ENCODE results near the gene JAK1.
"Not testable (repeated sequence)": the region's sequence is repeated elsewhere in the genome, so short reads cannot be mapped to it uniquely, and the experiment has no call there.

Gene JAK1

GRCh38 chr1:64922336-64922735, 44.0 kb downstream of the JAK1 start:
- DNase-seq (ENCODE audit: low read depth), result no peak

GRCh38 chr1:64921771-64922170, 44.6 kb downstream of the JAK1 start:
- no peak for DNase-seq (ENCODE audit: low read depth)

DNA sequence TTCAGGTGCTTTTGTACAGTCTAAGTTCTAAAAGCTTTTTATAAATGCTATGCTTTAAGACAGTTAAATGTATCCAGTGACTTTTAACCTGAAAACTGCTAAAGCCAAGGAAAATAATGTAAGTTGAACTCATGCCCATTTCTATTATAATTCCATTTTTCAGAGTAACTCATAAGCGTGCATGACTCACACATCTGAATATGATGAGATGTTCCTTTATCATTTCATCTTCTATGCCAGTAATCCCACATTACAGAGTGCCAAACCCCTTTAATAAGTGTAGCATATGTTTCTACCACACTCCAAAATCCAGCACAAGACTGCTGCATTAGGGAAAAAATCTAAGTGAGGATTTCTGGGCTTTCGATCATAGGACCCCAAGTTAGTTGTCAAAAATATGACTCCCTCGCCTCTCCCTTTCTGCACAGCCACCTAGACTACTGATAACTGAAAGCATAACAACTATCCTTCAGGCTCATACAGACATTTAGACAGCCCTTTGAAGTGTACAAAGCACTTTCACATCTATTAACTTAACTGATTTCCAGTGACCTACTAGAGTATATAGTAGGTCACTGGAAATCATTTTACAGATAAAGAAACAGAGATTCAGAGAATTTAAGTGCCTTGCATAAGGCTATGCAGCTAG, 45.3 kb downstream of the JAK1 start:
- no peak for DNase-seq (ENCODE audit: low read depth)

GRCh38 chr1:64919120-64919519, 47.2 kb downstream of the JAK1 start:
- not testable (repeated sequence) for DNase-seq (ENCODE audit: low read depth)

GRCh38 chr1:64917907-64918306, 48.4 kb downstream of the JAK1 start:
- no peak for DNase-seq (ENCODE audit: low read depth)

DNA sequence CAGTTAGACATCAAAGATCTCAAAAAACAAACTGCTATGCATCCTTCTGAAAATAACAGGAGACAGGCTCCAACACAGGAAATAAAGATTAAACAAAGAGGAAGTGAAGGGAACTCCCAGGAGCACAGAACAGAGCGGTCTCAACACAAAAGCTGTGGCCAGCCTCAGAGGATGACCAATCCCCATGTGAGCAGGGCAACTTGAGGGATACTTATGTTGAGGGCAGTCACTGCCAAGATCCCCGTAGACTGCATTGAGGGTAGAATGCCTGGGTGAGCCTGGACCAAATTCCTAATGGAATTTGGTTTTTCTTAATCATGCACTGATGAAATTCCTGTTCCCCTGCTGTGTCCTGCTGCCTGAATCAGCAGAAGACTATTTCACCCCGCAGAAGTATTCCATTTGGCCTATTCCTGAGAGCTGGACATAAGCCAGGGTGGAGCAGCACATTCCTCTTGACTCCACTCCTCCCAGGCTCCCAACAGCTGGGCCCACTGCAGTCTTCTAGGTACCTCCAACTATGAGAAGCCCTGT, 49.0 kb downstream of the JAK1 start:
- DNase-seq (ENCODE audit: low read depth), result peak; percentile 97

GRCh38 chr1:64915381-64916274, 50.7 kb downstream of the JAK1 start:
- DNase-seq (ENCODE audit: low read depth), result peak; percentile 73

DNA sequence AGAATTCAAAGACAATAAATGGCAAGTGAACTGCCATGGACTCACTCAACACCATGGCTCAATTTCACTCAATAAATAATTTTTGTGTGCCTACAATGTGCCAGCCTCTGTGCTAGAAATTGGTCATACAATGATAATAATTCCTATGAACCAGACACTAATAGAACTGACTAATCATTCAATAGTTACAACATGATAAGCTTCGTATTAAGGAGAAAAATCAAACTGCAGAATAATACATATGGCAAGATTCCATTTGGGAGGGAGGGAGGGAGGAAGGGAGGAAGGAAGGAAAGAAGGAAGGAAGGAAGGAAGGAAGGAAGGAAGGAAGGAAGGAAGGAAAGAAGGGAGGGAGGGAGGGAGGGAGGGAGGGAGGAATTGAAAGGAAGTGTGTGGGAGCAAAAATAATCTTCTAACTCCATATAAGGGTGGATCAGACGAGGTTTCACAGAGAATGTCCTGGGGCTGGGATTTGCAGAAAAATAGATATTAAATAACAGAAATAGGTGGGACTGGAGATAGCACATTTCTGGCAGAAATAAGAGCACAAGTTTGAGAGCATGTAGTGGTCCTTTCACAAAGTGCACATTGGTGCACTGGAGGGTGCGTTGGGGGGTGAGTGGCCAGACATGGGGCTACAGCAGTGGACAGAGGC, 52.9 kb downstream of the JAK1 start:
- no peak for DNase-seq (ENCODE audit: low read depth)

DNA sequence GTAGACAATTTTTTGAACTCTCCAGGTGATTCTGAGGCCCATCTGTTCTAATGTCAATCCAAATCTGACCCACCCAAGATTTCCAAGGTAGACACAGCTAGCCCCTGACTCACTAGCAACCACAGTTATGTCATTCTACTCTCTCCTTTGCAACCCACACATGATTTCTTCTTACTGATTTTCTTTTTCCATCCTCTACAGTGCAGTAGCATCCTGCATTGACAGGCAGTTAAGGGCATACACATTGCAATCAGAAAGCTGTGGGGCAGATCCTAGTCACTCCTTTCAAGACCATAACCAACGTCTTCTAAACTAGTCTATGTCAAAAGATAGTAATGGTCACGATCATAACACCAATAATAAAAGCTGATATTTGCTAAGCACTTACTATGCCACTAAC, 54.2 kb downstream of the JAK1 start:
- DNase-seq (ENCODE audit: low read depth), result no peak

GRCh38 chr1:64911326-64911725, 55.0 kb downstream of the JAK1 start:
- DNase-seq (ENCODE audit: low read depth), result no peak

- no peak for DNase-seq (ENCODE audit: low read depth)
Measured at GRCh38 chr1:64909031-64909430, 57.3 kb downstream of the JAK1 start.

- DNase-seq (ENCODE audit: low read depth), result no peak
Measured at GRCh38 chr1:64908575-64908974, 57.8 kb downstream of the JAK1 start.

DNA sequence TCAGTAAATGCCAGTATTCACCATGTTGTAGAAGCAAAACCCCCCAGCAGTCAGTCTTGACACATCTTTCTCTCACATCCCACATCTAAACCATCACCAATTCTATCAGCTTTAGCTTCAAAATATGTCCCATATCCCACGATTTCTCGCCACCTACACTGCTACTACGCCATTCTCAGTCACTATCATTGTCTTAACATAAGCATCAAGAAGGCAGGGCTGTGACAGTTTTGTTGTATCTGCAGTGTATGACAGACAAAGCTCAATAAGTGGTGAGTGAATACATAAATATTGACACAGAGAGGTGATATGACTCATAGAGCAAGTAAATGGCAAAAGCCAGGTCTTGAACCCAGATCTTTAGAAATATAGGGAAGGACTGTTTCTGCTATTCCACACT, 59.9 kb downstream of the JAK1 start:
- no peak for DNase-seq (ENCODE audit: low read depth)

- DNase-seq (ENCODE audit: low read depth), result no peak
Measured at GRCh38 chr1:64903593-64903992, 62.8 kb downstream of the JAK1 start.

DNA sequence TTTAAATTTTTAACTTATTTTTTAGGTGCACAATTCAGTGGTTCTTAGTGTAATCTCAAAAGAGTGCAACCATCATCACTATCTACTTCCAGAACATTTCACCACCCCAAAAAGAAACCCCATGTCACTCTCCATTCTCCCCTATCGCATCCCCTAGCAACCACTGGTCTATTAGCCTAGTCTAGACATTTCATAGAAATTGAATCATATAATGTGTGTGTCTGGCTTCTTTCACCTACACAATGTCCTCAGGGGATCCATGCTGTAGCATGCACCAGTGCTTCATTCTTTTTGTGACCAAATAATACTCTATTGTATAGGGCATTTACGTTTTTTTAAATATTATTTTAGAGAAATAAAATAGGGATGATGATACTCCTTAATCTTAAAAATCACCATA, 64.7 kb downstream of the JAK1 start:
- no peak for DNase-seq (ENCODE audit: low read depth)

- no peak for DNase-seq (ENCODE audit: low read depth)
Measured at GRCh38 chr1:64900916-64901315, 65.4 kb downstream of the JAK1 start.

DNA sequence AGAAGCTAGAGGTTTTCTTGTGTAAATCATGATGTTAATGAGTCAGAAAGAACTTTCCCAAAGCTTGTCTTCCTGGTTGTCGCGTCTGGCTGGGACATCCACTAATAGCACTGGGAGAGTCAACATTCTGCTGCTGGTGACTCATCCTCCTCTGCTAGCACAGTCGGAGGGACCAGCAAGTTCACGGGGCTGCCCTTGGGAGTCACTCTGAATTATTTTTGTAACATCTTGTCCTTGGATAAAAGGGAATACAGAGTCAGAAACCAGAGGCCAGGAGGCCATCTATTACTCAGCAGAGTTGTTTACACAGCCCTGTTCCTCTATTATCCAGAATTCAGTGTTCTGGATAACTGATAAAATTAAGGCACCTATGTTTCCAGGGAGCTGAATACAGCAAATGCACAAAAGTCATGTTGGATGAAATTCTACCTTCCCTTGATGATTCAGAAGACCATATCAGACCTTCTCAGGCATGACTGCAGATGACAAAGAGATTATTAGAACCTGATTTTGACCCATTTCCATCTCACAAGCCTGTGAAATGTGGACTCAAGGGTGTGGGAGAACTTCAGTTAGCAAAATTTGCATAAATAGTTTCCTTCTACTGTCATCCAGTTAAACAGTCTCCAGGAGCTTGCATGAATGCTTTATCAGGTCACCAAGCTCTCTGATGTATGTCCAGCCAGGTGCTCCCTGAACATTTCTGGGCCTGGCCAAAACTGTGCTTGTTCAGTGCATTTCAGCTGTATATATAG, 68.1 kb downstream of the JAK1 start:
- peak; percentile 97 for DNase-seq (ENCODE audit: low read depth)

- no peak for DNase-seq (ENCODE audit: low read depth)
Measured at GRCh38 chr1:64896551-64896950, 69.8 kb downstream of the JAK1 start.

- no peak for DNase-seq (ENCODE audit: low read depth)
Measured at GRCh38 chr1:64895500-64895899, 70.8 kb downstream of the JAK1 start.

DNA sequence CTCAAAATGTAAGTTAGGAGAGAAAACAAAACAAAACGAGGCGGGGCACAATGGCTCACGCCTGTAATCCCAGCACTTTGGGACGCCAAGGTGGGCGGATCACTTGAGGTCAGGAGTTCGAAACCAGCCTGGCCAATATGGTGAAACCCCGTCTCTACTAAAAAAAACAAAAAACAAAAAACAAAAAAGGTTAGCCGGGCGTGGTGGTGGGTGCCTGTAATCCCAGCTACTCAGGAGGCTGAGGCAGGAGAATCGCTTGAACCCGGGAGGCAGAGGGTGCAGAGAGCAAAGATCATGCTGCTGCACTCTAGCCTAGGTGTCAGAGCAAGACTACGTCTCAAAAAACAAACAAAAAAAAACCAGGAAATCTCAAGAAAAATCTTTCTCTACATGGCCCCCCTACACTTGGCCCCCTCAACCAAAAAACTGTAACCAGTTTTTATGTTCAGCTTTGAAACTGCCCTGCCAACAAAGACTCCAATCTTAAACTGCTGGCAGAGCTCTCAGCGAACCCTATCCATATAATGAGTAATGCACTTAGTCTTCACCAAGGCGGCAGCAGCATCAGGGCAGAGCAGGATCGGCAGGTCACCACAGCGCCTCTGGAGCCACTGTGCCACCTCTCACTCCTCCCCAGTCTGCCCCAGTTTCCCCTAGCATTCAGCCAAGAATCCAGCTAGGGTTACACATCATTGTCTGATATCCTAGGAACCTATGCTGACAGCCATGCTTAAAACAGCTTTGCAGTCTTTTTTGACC, 71.7 kb downstream of the JAK1 start:
- no peak for DNase-seq (ENCODE audit: low read depth)

DNA sequence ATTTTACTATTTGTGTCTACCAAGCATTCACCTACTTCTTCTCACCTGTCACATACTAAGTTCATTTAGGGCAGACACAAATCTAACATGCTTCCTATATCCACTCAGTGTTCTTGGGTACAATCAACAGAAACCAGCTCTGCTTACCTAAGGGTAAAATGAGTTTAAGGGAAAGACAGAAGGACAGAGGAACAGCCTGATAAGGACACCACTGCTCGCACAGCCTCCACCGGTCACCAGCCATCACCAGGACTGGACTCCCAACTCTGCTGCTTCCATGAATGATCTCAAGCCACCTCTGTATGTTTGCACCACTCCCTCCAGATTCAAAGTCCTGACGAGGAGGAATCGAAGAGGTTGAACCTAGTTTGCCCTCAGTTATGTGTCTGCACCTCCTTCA, 72.4 kb downstream of the JAK1 start:
- DNase-seq (ENCODE audit: low read depth), result no peak

Measured in non-pigmented ciliary epithelial cell (primary cell).